ENCODE data around the gene MAN1C1.

Gene MAN1C1

GRCh38 chr1:25769625-25770383, 153.2 kb downstream of the MAN1C1 start:
- DNase-seq = no peak

- no peak for DNase-seq
Measured at GRCh38 chr1:25770541-25771220, 154.1 kb downstream of the MAN1C1 start.

- DNase-seq = peak; percentile 41
Measured at GRCh38 chr1:25771221-25772114, 154.9 kb downstream of the MAN1C1 start.

GRCh38 chr1:25772164-25772563, 155.6 kb downstream of the MAN1C1 start:
- DNase-seq = no peak

GRCh38 chr1:25772692-25773245, 156.2 kb downstream of the MAN1C1 start:
- no peak for DNase-seq

- DNase-seq = peak; percentile 57
Measured at GRCh38 chr1:25773441-25774125, 157.0 kb downstream of the MAN1C1 start.

GRCh38 chr1:25774206-25774803, 157.7 kb downstream of the MAN1C1 start:
- no peak for DNase-seq

GRCh38 chr1:25774921-25775771, 158.6 kb downstream of the MAN1C1 start:
- no peak for DNase-seq

GRCh38 chr1:25779388-25779787, 162.8 kb downstream of the MAN1C1 start:
- DNase-seq = no peak

GRCh38 chr1:25779894-25780293, 163.3 kb downstream of the MAN1C1 start:
- no peak for DNase-seq

- no peak for DNase-seq
Measured at GRCh38 chr1:25780318-25781129, 163.9 kb downstream of the MAN1C1 start.

GRCh38 chr1:25781130-25781433, 164.5 kb downstream of the MAN1C1 start:
- no peak for DNase-seq

- no peak for DNase-seq
Measured at GRCh38 chr1:25782608-25783201, 166.1 kb downstream of the MAN1C1 start.

GRCh38 chr1:25784575-25785051, 168.0 kb downstream of the MAN1C1 start:
- no peak for DNase-seq

GRCh38 chr1:25785333-25786067, 168.9 kb downstream of the MAN1C1 start:
- no peak for DNase-seq

GRCh38 chr1:25786887-25787759, 170.5 kb downstream of the MAN1C1 start:
- DNase-seq = no peak

- no peak for DNase-seq
Measured at GRCh38 chr1:25787760-25788166, 171.2 kb downstream of the MAN1C1 start.

- DNase-seq = no peak
Measured at GRCh38 chr1:25790472-25790871, 173.9 kb downstream of the MAN1C1 start.

All from kidney glomerular epithelial cell (primary cell).